HG03439 (cell line): ENCODE measurements around the gene CHST11.

Experiments
- ATAC-seq: cut with Tn5 transposase; IDR thresholded peaks from one replicate; pipeline ENCODE4 v1.9.1; 2021; ENCODE audit warnings: mild to moderate bottlenecking, moderate library complexity; ENCODE audit not compliant: unreplicated experiment

The CHST11 gene

DNA sequence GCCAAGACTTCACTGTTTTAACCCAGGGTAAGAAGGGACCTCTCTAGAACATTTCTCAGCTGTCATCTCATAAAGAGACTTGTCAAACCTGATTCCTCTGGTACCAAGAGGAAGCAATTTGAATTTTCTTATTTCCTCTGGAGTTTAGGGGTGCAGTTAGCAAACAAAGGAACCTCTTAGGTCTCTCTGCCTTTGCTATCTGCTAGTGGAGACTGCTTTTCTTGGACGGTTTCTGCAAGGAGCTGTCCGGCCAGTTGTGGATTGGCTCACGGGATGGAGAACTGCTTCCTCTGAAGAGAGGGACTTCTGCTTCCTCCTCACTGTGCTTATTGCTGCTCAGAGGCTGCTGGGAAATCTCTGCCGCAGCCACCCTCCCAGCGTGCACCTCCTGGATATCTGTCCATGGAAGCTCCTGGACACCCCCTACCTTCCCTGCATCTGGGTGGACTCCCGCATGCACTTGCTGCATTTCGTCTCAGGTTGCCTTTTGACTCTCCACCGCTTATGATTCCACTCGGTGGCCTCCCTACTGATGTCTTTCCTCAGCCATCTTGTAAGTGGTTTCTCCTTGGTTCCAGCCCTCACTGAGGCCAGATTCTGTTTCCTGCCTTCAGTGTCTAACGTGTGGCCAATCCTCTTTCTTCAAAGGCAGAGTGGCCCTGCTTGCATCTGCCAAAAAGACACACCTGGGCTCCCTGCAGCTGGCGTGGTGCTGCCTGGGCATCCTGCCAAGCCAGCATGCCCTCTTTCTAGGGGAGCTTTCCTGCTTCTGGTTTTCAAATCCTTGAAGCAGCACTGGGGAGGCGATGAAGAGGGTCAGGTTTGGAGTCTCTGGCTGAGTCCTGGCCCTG, 187.3 kb downstream of the CHST11 start:
- no peak for ATAC-seq

- ATAC-seq, result no peak
Measured at GRCh38 chr12:104648756-104649155, 192.0 kb downstream of the CHST11 start.

GRCh38 chr12:104649217-104649824, 192.6 kb downstream of the CHST11 start:
- no peak for ATAC-seq

- no peak for ATAC-seq
Measured at GRCh38 chr12:104649921-104650320, 193.2 kb downstream of the CHST11 start.

- no peak for ATAC-seq
Measured at GRCh38 chr12:104650541-104650940, 193.8 kb downstream of the CHST11 start.

GRCh38 chr12:104651811-104652210, 195.1 kb downstream of the CHST11 start:
- ATAC-seq, result no peak

DNA sequence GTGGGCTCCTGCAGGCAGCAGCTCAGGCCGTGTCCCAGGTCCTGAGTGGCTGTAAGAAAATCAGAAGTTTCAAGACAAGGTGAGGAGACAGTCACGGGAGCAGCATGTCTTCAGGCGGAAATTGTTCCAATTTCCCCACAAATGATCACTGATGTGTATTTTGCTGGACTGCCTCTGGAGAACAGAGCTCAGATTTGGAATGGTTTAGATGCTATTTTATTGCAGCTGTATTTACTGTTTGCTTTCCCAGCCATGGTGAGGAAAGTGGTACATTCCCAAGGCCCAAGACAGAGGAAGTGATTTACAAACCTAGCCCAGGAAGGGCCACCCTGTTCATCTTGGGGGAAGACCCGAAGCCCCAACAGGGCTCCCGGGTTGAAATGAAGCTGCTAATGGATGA, 195.6 kb downstream of the CHST11 start:
- no peak for ATAC-seq

DNA sequence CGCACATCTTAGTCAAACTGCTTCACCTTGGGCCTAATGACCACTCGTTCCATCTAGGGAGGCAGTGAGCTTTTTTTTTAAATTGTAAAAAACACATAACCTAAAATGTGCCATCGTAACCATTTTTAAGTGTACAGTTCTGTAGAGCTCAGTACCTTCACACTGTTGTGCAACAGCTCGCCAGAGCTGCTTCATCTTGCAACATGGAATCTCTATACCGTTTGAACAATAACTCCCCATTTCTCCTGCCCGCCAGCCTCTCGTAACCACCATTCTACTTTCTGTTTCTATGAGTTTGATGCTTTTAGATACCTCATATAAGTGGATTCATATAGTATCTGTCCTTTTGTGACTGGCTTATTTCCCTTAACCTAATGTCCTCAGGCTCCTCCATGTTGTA, 196.2 kb downstream of the CHST11 start:
- ATAC-seq, result no peak

DNA sequence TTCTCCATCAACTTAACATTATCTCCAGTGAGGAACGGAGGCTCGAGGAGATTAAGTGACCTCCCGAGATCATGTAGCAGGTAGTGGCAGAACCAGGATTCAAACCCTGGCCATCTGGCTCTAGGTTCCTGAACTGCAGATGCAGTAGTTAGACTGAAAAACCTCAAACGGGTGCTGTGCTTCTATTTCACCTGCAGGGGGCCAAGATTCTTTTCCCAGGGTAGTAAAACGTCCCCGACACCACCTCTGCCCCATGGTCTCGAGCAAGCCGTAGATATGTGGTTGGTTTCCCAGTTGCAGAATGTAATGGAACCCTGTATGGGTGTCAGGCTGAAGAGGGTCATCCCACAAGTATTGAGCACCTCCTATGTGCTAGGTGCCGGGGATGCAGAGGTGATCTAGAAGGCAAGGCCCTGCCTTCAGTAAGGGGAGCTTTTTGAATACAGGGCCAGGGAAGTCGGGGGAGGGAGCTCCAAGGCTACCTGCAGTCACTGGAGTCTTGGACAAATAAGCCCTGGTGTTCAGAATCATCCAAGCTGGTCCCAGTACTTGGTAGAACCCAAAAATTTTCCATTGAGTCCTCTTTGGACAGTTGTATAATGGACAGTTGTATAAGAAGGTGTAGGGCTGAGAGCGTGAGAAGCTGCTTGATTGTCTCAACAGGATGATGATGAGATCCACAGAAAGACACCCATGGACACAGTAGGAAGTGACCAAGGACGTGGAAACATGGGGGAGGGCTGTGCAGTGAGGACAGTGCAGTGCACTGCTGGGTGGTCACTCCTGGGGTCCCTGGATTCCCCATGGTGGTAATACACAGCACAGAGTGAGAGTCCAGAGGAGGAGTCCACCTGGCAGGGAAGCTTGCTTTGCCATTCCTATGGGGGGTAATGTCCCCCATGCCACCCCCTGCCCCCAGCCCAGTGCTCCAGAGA, 197.2 kb downstream of the CHST11 start:
- ATAC-seq, result no peak

- ATAC-seq, result no peak
Measured at GRCh38 chr12:104654665-104655609, 198.2 kb downstream of the CHST11 start.

GRCh38 chr12:104656383-104656782, 199.6 kb downstream of the CHST11 start:
- ATAC-seq, result no peak

DNA sequence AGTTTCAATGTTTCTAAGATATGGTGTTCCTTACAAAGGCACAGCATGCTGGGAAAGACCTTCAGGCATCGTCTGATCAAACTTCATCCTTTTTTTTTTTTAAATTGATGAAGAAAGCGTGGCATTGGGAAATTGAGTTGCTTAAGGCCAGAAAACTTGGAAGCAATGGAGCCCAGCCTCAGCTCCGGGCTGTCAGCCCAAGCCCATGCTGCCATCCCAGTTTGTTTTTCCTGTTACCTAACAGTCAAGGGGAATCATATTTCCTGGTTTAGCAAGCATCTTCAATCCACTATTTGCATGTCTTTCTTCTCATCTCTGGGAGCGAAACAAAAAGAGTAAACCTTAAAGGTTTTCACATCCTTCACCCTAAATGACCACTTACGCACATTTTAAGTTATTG, 200.2 kb downstream of the CHST11 start:
- no peak for ATAC-seq

GRCh38 chr12:104657726-104658484, 201.2 kb downstream of the CHST11 start:
- no peak for ATAC-seq

- no peak for ATAC-seq
Measured at GRCh38 chr12:104659058-104659457, 202.3 kb downstream of the CHST11 start.

- ATAC-seq, result no peak
Measured at GRCh38 chr12:104662203-104662602, 205.5 kb downstream of the CHST11 start.

DNA sequence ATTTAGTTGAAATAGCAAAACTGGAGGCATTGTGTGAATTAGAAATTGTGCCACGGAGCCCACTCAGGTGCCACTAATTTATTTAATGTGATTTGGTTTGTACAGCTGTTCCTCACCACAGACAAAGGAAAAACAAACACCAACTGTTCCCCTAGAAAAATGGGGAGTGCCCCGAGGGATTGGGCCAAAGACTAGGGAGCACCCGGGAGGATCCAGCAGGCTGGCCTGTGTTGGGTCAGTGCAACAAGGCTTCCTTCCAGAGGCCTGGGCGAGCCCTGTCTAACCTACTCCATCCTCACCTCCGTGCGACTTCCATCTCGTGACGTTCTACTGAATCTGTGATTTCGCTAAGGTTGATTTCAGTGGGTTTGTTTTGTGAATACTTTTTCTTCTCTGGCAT, 206.2 kb downstream of the CHST11 start:
- ATAC-seq, result no peak

GRCh38 chr12:104664351-104664750, 207.6 kb downstream of the CHST11 start:
- no peak for ATAC-seq

DNA sequence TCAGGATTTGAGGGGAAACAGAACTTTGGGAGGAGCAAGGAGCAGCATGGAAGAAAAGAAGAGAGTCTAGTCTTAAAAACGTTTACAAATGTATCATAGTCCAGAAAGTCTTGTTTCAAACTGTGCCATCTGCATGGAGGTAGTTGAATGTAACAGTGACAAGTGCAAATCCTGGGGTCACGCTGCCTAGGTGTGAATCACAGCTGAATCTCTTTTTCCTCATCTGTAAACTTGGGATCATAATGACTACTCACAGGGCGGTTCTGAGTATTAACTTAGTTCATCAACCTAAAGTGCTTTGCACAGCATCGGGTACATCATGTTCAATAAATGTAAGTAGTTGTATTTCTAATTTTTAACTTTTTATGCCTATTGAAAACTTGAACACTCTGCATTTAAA, 208.5 kb downstream of the CHST11 start:
- ATAC-seq, result no peak

DNA sequence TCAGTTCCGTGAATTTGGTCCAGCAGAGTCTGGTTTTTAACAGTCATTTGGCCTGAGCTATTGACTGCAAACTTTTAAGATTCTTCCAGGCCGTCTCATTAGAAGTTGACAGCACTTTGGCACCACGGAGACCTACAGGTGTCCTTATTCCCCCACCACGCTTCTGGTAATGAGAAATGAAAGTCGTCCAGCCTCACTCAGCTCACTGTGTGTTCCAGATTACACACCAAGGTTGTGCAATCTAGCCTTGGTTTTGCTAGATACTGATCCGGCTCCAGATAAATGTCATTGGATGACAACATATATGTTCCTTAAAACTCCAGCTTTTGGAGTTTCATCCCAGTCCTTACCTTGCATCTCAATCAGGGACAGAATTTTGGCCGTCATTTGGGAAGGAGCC, 210.4 kb downstream of the CHST11 start:
- ATAC-seq, result no peak
